Measurements from ENCODE around the gene ST8SIA4. TPM values are rescaled to one million over a fixed set of nuclear protein-coding genes. Genes with fewer than 3 reads are reported as not detected.

ST8SIA4 gene
- total and polyA plus RNA-seq, 10 of the 15 experiments (the other 5 are each of a cell fraction or from before 2014, with no cell fraction given) = 4.4 to 30.9 (median 19.5) TPM

DNA sequence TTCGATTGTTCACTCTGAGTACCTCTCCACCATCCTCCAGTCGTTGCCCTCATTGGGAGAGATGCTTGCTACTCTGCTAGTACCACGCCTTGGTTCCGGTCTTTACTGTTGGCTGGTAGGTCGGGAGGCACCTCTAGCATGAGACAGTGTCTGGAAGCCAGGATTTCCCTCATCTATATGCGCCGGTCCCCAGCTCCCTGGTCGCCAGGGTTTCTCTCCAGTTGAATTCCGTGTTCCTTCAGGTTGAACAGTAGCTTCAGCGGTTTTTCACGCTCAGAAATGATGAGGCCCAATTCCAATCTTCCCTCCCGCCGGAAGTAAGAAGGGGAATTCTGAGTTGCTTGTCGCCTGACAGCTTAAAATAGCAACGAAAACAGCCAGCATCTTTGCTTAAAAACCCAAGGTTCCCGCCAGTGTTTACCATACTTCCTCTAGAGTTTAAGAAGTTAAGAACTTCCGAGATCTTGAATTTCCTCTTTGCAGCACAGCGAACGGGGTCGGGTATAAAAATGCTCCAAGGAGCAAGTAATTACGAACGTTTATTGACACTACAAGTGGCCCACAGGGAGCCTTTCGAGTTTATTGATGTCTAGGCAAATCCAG is 1.3 kb upstream of the ST8SIA4 start (continued):
- no peak for TF ChIP-seq SIX5 (IDR thresholded peaks at IDR 0.05; ENCODE audit: low read depth, low read length, severe bottlenecking)
- TF ChIP-seq, protein P1, sequence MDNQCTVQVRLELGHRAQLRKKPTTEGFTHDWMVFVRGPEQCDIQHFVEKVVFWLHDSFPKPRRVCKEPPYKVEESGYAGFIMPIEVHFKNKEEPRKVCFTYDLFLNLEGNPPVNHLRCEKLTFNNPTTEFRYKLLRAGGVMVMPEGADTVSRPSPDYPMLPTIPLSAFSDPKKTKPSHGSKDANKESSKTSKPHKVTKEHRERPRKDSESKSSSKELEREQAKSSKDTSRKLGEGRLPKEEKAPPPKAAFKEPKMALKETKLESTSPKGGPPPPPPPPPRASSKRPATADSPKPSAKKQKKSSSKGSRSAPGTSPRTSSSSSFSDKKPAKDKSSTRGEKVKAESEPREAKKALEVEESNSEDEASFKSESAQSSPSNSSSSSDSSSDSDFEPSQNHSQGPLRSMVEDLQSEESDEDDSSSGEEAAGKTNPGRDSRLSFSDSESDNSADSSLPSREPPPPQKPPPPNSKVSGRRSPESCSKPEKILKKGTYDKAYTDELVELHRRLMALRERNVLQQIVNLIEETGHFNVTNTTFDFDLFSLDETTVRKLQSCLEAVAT (IDR thresholded peaks at IDR 0.05) = peak; percentile 98
- no peak for TF ChIP-seq ZNF217 (IDR thresholded peaks at IDR 0.05)
- 0 out of 2 replicates have a peak, but pooled peaks have one; percentile 24 for TF ChIP-seq TBL1XR1 (IDR thresholded peaks at IDR 0.05; ENCODE audit: low read depth, low read length)
- TF ChIP-seq BRCA1 (IDR thresholded peaks at IDR 0.05; ENCODE audit: low read depth, low read length) = no peak
- TF ChIP-seq CHD1 (IDR thresholded peaks at IDR 0.05; ENCODE audit: low read depth, low read length) = no peak
- peak; percentile 26; the same call in 1 of the 2 replicates for TF ChIP-seq SIN3A (IDR thresholded peaks at IDR 0.05; ENCODE audit: low read depth, low read length)

DNA sequence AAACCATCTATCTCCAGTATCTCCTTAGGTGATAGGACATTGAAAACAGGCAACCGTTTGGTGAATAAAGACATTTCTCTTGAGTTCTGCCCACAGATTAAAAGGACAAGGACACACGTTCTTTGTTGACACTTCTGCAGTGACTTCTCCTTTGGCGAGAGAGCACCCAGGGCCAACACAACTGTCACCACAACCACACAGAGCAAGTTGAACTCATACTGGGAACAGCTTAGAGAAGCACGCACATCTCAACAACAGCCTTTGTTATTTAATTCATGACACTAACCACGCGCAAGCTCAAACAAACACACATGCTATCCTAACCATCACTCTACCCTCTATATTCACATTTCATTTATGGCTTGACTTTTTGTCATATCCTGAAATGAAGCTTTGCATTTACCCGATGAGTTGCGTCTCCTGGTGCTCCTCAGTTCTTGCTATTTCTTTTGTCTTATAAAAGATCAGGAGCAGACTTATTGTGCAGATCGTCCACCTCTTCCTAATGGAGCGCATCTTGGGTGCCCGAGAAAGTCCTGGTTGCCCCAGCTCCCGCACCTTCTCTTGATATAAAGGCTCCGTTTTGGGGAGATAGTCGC is 543 bp downstream of the ST8SIA4 start:
- Histone ChIP-seq H3K27me3 (replicated peaks in 1 of 2; ENCODE audit: control insufficient read depth in 2 of 2, insufficient read depth in 2 of 2, low read length in 1 of 2) (no peaks in the 10 kb centered on the region), H3K4me2 (ENCODE audit: control insufficient read depth, insufficient read depth) (peak overlapping the region; percentile 52), H4K20me1 (ENCODE audit: control insufficient read depth, insufficient read depth) (no peaks in the 10 kb centered on the region), H3K36me3 (ENCODE audit: control insufficient read depth in 2 of 2, insufficient read depth in 2 of 2, low read length in 1 of 2) (peaks cover 0 to 4% of the 10 kb centered on the region in 2 experiments; a peak in 1 of 4 replicates), H3K4me3 (peak overlapping the region; percentile 98), H2AFZ (ENCODE audit: control insufficient read depth, low read depth, low read length) (peak overlapping the region; percentile 46), H3K4me1 (ENCODE audit: control insufficient read depth, insufficient read depth, low read length) (no peaks in the 10 kb centered on the region), H3K9me3 (replicated peaks; ENCODE audit: control insufficient read depth, insufficient read depth, low read length) (no peaks in the 10 kb centered on the region), H3K79me2 (ENCODE audit: control insufficient read depth, insufficient read depth, low read length) (peaks cover 88% of the 10 kb centered on the region), H3K9ac (ENCODE audit: control insufficient read depth, insufficient read depth, low read length) (peak overlapping the region; percentile 97), H3K27ac (ENCODE audit: control insufficient read depth, insufficient read depth) (peak overlapping the region; percentile 98)
- ChIA-PET CTCF (interaction anchor here (0.7 to 13.2 kb wide), 11 partner anchors 8 to 488 kb away, joined by 4 to 232 read pairs (median 19); no protein-coding TSS in a partner anchor), RAD21 (ENCODE audit: unreplicated experiment) (interaction anchor here (0.7 to 14.2 kb wide), 18 partner anchors 11 to 487 kb away, joined by 3 to 345 read pairs (median 19); no protein-coding TSS in a partner anchor), POLR2A (interaction anchor here (1.0 to 6.1 kb wide), 20 partner anchors 8 to 487 kb away, joined by 3 to 96 read pairs (median 10); no protein-coding TSS in a partner anchor), SMC1A (ENCODE audit: uncharacterized antibody, unreplicated experiment) (interaction anchor here (0.8 to 17.5 kb wide), 20 partner anchors 12 to 472 kb away, joined by 3 to 389 read pairs (median 6); no protein-coding TSS in a partner anchor)
- BruUV-seq (replicated peaks) = TSS peak; percentile 71
- in situ Hi-C loops (cut with MboI) = loop anchor here (5.0 kb wide), 1 partner anchor 120 kb away; no protein-coding TSS in a partner anchor
- peak; percentile 1; the same call in 1 of the 3 replicates for ATAC-seq
- no peak for FAIRE-seq
- no peak for DNase-seq (ENCODE audit: low read depth, low spot score)
- intact Hi-C loops (cut with micrococcal nuclease; ENCODE audit: unreplicated experiment) = loop anchor here (2.0 to 5.0 kb wide), 6 partner anchors 170 to 1975 kb away; partner anchors contain the start of genes CHD1 and FAM174A
- WGBS (ENCODE audit: insufficient coverage, insufficient replicate concordance, low lambda C conversion rate, missing lambda C conversion rate) = under 1% methylated on average over 14 of the region's 14 CpGs
- TF ChIP-seq ZBED1 (IDR thresholded peaks at IDR 0.05; ENCODE audit: borderline replicate concordance) (no peak), EED (IDR thresholded peaks at IDR 0.05; ENCODE audit: low read depth) (0 out of 2 replicates have a peak, but pooled peaks have one; percentile 11), WRNIP1 (IDR thresholded peaks at IDR 0.05; ENCODE audit: borderline replicate concordance, low read depth, low read length) (0 out of 2 replicates have a peak, but pooled peaks have one; percentile 14), SMAD1 (IDR thresholded peaks at IDR 0.05; ENCODE audit: low read depth, partially characterized antibody) (no peak), BCL11A (IDR thresholded peaks at IDR 0.05; ENCODE audit: low read depth, low read length) (no peak), USF2 (IDR thresholded peaks at IDR 0.05; ENCODE audit: borderline replicate concordance, low read depth, low read length) (no peak), CEBPZ (IDR thresholded peaks at IDR 0.05; ENCODE audit: low read depth, low read length) (no peak), SMC3 (IDR thresholded peaks at IDR 0.05; ENCODE audit: borderline replicate concordance, low read length) (no peak), HDAC6 (IDR thresholded peaks at IDR 0.05; ENCODE audit: unreplicated experiment) (no peak)

All from GM12878 (cell line).